DMS 273 (cell line): ENCODE measurements around the gene B3GALT2.

ENCODE experiments used
- DNase-seq: peaks from one replicate; lab custom pipeline; 2025; ENCODE audit not compliant: unreplicated experiment; lab: John Stamatoyannopoulos, UW

The B3GALT2 gene

GRCh38 chr1:193183019-193183627 is 3.3 kb downstream of the B3GALT2 start:
- DNase-seq: peak; percentile 81

DNA sequence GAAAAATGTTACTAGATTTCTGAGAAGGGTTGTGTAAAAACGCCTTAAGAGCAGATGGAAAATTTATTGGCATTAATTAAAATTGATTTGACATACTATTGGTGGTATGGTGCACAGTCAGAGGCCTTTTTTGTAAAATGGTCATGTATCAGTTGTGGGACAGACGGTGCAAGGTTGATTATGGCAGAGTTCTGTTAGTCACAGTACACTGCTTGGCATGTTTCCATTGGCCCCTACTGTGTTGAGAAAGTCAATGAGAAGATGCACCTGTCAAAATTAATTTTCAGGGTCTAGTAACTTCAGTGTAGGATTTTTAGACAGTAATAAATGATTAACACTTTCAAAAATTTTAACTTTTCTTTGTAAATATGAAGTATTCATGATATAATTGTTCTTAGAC is 4.4 kb downstream of the B3GALT2 start:
- peak; percentile 89 for DNase-seq

DNA sequence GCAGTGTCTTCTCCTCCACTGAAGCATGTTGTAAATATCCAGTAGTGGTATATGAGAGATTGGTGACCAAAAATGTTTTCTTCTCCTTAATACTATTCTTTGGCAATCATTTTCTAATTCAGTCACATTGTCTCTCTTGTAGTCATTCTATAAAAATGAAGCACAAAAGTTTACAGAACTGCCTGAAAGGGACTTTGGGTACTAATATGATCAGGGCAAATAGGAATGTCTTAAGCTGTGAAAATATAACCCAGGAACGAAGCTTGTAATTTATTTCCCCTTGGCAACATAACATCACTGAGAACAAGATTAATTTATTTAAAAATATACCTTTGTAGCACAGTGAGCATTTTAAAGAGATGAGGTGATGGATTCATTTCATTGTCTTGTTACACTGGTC is 4.9 kb downstream of the B3GALT2 start:
- no peak for DNase-seq

- no peak for DNase-seq
Observed at GRCh38 chr1:193179094-193179493, 7.3 kb downstream of the B3GALT2 start.

DNA sequence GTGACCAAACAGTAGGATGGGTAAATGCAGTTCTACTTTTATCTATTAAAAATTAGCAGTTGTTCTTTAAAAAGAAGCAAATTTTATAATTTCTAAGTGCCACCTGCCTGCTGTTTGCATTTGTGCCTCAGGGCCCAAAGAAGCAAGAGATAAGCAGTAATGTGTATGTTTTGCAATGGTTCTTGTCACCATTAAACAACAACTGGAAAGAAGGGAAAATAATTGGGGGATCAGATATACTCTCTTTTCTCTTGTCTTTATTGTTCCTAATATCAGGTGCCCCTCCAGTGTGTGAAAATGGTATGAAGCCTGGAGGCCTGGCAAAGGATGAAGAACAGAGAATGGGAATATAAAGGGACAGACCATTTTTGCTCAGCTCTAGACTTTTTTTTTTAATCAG is 9.6 kb downstream of the B3GALT2 start:
- no peak for DNase-seq

DNA sequence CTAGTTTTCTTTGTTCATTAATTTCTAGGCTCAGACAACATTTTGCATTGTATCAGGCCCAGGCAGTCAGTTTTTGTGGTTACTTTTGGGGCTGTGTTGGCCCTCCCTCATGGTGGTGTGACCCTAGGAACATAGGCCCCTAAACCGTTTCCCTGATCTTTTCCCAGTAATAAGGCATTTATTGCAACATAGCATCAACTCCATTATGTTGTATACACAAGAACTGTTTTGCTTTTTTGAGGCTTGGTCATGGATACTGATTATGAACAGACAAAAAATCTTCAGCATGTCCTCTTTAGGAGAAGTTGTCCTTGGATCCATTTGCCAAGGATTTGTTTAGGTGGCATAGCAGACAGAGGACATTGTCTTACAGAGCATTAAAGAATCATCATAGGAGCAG is 10.3 kb downstream of the B3GALT2 start:
- no peak for DNase-seq

GRCh38 chr1:193157360-193157759 is 29.1 kb downstream of the B3GALT2 start:
- DNase-seq: no peak

DNA sequence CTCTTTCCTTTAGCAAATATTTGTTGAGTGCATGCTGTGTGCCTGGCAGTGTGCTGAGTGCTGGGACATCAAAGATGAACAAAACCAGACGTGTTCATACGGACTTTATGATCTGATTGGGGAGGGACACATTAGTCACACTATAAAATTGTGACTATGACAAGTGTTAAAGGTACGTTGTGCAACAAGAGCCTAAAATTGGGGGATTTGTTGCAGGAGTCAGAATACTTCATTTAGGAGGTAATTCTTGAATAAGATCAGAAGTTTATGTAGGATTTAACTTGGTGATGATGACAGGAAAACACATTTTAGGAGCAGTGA is 29.6 kb downstream of the B3GALT2 start:
- DNase-seq: no peak

- DNase-seq: no peak
Observed at GRCh38 chr1:193156117-193156821, 30.1 kb downstream of the B3GALT2 start.

DNA sequence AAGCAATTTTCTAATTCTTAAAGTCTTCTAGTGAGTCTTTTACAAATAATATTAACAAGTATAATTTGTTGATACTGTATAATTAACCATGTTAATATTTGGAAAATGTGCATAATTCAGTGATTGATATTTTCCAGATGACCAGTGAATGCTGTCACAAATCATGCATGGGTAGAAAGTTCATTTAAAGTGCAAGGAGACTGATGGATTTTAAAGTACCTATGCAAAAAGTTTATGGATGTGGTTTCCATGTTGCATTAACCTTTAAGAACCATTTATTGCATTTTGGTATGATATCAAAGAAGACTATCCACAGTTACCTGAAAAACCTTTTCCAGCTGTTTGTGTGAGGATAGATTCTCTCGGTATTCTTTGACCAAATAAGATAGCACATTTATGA is 41.4 kb downstream of the B3GALT2 start:
- no peak for DNase-seq

- no peak for DNase-seq
Observed at GRCh38 chr1:193144361-193144938, 42.0 kb downstream of the B3GALT2 start.

DNA sequence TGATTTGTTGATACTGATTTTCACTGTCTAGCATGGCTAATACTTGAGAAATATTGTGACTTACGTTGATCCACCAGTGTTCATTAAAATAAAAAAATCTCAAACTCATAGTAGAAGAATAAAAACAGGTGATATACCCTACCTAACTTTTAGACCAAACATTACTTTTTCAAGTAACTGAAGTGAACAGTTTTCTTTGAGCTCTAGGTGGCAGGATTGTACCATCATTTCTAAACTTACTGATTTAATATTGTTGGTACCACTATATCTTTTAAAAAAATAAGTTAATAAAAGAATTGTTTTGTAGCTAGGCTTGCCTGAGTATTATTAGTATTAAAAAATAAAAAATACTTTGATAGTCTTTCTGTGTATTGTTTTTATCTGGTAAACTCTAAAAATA is 43.1 kb downstream of the B3GALT2 start:
- DNase-seq: peak; percentile 38

GRCh38 chr1:193142409-193142808 is 44.0 kb downstream of the B3GALT2 start:
- no peak for DNase-seq

GRCh38 chr1:193141804-193142203 is 44.6 kb downstream of the B3GALT2 start:
- no peak for DNase-seq

- DNase-seq: no peak
Observed at GRCh38 chr1:193140254-193140653, 46.2 kb downstream of the B3GALT2 start.

GRCh38 chr1:193131266-193131860 is 55.0 kb downstream of the B3GALT2 start:
- DNase-seq: no peak
